Skin of body (tissue), 2 donors: ENCODE data around the gene DERA. TPM values are rescaled to one million over a fixed set of nuclear protein-coding genes. Genes with fewer than 3 reads are reported as not detected.
"Not testable (repeated sequence)": the region's sequence is repeated elsewhere in the genome, so short reads cannot be mapped to it uniquely, and the experiment has no call there.

Source experiments
- DNase-seq: peaks from one replicate; lab custom pipeline; 2025; lab: John Stamatoyannopoulos, UW
- total RNA-seq: library from RNA; depleted of rRNA; stranded (reverse); fragments of >200 nt; gene quantifications from one replicate; pipeline ENCODE4 v1.2.3, GENCODE V29; 2014

DERA gene
- total RNA-seq, 1 donor from 2014 or later = 33.8 TPM

DNA sequence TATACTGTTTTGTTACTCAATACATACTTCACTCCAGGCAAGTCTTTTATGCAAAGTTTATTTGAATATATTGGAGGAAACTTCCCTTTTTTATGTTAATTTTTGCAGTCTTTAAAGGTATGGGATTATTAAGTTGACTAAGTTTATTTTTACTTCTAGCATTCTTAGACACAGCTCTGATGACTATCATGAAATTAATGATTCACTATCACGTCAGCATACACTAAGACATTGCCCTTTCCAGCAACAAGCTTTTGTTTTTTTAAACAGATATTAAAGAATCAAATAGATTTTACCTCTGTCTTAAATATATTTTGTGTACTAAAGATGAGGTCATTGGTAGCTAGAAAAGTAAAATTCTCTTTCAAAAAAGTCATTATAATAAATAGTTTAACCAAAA lies 52.1 kb downstream of the DERA start:
- no peak for DNase-seq

DNA sequence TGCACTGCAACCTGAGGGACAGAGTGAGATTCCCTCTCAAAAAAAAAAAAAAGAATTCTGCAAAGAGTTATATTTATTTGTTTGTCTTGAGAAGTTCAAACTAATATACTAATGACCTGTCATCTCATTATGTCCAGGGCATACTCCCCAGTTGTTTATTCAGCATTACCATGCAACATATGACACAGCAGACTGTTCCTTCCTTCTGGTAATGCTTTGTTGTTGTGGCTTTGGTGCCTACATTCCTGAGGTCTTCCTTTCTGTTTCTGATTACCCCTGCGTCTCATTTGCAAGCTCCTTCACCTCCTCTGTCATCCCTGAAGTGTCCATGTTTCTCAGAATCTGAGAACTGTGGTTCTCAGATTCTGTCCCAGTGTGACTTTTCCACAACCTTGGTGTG lies 55.3 kb downstream of the DERA start:
- no peak for DNase-seq

DNA sequence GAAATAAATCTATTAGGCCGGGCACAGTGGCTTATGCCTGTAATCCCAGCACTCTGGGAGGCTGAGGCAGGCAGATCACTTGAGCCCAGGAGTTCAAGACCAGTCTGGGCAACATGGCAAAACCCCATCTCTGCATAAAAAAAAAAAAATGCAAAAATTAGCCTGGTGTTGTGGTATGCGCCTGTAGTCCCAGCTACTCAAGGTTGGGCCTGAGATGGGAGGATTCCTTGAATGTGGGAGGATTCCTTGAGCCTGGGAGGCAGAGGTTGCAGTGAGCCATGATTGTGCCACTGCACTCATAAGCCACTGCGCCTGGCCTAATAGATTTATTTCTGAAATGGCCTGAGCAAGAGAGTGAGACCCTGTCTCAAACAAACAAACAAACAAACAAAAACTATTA lies 55.9 kb downstream of the DERA start:
- DNase-seq = not testable (repeated sequence)

DNA sequence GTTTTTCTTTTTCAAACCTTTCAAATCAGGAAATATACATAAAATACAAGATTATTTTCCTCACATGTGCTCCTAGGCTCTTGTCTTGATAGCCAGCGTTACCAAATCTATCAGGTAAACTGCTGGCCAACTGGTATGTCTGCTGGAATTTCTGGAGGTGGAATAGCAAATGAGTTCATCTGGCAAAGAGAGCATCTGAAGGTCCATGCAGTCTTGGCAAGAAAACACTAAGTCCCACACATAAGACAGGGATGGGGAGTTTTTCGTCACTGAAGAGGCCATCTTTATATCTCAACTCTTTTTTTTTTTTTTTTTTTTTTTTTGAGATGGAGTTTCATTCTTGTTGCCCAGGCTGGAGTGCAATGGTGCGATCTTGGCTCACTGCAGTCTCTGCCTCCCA lies 60.1 kb downstream of the DERA start:
- DNase-seq = no peak

DNA sequence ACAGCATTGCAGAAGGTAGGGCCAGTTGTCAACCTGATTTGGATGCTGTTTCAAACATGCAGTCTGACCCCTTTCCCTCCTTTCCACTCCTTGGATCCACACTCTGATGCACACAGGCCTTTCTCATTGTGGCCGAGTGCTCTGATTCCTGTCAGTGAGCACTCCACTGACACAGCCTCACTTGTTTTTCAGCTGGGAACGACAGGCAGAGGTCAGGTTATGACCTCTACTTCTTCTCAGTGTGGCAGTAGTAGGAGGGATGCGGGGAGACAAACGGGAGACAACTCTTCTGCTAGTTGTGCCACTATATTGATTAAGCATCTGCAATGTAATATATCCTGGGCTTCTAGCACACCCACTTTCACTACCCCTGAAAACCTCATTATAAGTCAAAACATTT lies 61.8 kb downstream of the DERA start:
- no peak for DNase-seq

DNA sequence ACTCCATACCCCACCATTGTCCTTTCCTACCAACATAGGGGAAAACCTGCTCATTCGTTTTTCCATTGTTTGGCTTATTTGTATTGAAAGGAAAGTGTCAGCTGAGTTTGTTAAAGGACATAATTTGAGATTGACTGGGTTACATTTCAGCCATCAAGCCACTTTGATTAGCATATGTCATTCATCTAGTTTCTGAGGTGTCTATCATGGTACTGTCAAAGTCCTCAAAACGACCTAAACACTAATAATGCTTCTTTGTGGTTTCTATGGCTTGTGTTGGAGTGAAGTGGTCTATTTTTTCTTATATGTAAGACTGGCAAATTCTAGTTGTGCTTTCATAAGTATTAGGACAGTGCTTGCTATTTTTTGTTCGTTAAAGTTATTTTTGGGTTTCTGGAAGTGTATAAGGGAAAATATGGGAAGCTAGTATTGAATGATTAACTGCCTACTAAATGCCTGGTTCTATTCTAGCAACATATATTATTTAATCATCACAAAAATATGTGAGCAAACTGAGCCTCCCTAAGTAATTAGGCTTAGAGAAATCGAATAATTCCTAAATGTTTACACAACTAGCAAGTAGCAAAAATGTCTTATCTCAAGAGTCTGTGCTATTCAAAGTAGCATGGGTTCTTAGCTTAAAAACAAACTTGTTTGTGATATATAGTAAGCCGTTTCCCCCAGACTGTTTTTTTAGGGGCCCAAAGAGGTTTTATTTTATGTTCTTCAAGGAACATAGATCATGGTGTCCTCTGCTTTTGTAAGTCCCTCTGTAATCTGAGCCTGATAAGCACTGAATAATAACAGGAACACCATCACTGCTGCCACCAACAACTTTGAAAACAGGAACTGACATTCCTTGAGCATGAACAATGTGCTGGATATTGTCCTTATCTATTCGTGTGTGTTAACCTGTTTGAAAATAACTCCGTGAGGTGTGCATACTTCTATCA lies 67.1 kb downstream of the DERA start:
- no peak for DNase-seq

DNA sequence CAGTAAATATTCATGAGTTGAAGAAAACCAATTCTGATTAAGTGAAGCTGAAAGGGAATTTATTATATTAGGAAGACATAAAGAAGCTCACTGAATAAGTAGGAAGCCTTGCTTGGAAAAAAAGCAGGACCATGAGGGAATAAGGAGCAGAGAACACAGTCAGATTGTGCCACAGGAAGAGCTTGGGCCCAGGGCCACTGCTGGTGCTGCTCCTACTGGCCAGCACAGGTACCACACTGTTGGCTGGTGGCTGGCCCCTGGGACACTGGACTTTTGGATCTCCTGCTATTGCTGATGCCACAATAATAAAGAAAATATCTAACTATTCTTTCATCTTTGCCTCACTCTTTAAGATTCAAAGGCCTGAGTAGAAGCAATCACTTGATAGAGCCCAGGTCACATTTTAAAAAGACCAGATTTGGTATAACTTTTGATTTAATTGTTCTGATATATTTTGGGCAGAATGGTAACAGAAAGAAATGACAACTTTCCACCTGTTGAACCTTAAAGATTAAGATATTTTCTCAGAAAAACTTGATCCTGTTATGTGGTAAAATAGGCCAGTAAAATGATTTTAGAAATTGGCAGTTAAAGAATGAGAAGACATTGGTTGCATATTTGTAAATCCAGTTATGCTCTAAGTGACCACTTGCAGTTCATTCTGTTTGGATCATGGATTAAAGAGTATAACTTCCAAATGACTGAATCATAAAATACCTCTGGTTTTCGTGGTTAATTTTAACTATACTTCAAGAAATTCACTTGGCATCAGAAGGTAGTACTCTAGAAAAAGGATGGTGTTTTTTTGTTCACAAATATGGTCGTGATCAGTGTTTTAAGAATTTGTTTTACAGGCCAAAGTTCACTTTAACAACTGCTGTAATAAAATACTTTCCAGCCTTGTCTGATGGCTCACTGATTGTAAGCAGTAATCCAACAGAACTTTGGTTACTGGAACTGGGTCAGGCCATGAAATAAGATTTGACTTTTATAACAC lies 68.3 kb downstream of the DERA start:
- DNase-seq = no peak

DNA sequence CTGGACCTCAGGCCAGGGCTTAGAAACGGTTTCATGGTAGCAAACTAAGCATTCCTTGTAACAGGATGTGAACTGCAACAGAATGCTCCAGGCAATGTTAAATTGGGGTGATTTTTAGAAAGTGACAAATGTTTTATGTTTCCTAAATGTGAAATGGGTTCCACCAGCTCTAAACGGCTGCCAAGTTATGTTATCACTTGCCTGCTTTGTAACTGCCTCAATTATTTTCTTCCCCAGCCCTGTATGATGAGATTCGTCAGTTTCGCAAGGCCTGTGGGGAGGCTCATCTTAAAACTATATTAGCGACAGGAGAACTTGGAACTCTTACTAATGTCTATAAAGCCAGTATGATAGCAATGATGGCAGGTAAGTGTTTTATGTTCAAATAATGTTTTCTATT lies 70.9 kb downstream of the DERA start:
- no peak for DNase-seq

DNA sequence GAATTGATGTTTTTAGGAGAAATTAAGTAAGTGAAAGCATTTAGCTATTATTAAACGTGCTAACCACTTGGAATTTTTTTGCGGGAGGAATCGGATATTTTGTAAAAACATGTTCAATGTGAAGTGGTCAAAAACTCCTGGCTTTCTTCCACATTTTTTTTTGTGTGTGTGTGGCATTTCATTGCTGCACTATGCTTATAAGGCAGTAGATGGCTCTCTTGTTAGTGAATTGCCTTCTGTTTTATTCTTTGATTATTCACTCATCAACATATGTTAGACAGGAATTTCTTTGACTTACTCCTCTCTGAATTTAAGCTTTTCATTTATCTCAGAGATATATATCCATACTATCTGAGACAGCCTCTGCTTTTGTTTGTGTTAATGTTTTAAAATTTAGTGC lies 71.3 kb downstream of the DERA start:
- peak; percentile 23 for DNase-seq

DNA sequence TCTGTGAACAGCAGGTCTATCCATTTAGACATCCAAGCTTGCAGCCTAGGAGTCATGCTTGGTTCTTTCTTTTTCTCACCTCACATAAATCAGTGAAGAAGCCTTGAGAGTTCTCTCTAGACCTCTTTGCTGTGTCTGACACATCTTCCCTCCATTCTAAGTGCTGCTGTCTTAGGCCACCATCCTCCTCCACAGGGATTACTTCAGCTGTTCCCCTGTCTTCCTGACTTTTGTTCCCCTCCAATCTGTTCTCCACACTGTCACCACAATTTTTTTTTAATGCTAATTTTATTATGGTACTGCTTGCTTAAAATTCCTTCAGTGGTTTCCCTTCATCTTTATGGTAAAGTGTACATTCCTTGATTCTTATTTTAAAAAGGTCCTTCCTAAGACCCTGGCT lies 71.8 kb downstream of the DERA start:
- DNase-seq = no peak

DNA sequence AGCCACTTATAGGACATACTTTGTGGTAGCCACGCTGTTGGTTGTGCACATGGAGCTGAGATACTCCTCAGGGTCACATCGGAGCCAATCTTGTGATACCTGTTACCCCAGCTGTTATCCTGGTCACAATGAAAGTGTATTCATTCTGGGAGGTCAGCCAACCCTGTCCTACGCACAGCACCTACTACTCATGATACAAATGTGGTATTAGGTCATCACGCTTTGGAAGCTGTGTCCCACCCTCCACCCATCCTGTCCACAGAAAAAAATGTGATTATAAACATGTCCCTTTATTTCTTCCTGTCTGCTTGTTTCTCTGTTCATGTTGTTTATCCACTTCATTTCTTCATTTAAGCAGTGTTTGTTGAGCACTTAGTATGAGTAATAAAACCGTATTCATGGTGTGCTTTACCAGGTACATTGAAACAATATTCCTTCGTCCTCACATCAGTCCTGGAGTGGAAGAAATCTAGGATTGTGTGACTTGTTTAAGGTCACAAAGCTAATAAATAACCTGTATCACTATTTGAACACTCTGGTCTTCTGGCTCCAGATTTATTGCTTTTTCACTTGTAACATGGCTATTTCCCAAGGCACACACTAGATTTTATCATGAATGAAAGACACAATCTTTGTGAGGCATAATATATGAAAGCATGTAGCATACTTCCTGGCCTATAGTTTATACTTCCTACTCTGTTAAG lies 73.1 kb downstream of the DERA start:
- no peak for DNase-seq

DNA sequence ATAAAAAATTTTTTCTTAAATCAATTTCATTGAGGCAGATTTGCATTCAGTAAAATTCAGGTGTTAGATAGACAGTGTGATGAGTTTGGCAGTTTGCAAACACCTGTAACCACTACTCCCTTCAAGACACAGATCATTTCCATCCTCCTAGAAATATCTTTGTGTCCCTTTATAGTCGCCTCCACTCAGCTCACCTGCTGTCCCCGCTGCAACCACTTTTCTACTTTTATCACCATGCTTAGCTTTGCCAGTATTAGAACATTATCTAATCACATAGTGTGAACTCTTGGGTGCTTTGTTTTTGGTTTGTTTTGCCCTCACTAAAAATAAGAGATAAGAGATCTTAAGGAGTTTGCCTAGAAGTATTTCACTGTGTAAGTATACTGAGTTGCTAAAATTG lies 73.8 kb downstream of the DERA start:
- DNase-seq = no peak

DNA sequence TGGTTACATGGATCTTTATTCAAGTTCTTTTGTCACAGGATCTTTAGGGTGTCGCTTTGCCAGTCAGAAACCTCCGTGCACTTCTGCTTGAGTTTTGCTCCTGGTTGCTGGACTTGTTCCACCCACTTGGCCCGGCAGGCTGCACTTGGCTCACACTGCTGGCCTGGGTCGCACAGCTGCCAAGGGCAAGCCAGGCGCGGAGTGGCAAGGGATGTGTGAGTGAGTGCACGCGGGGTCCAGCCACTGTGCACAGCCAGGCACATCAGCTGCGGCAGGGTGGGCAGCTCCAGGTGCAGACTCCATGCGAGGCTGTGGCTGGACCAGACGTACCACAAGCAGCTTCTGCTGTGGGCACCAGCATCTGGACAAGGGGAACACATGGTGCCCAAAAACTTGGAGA lies 76.6 kb downstream of the DERA start:
- no peak for DNase-seq

DNA sequence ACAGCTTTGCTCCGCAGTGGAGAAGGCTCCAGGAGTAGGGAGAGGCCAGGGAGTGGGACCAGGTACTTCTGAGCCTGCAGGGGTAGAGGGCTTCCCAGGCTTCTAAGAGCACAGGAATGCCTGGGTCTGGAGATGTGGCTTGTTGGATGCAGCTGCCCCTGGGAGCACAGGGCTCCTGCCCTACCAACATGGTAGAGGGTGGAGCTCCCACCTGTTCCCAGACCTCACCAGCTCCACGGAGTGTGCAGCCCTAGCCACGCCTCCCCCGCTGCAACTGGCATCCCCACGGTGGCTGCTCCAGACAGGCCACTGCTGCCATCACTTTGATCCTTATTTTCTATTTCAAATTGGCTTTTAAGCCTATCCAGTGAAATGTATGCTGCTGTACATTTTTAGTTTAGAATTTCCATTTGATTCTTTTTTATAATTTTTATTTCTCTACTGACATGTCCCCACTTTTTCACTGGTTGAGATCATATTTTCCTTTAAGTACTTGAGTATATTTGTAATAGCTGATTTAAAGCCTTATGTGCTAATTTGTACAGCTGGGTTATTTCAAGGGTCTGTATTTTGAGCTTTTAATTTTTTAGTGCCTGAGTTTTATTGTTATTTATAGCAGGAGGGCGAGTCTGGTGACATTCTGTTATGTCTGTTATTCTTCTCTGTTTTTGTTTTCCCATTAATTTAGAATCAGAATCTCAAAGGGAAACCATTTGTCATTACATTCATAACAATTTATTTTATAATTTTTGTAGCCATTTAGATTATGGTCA lies 78.0 kb downstream of the DERA start:
- DNase-seq = no peak

DNA sequence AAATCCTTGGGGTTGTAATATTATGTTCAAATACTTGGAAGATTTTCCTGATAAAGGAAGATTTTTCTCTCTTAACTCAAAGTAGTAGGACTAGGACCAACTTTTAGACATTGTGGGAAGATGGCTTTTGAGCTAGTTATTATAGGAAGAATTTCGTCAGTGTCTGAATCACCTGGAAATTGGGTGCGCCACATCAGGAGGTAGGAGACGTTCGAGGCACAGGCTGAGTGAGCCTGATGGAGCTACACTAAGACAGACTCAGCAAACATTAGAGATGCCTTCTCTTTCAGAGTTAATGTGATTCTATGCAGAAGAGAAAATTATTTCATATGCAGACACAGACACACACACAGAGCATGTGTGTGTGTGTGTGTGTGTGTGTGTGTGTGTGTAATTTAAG lies 84.7 kb downstream of the DERA start:
- DNase-seq = no peak

DNA sequence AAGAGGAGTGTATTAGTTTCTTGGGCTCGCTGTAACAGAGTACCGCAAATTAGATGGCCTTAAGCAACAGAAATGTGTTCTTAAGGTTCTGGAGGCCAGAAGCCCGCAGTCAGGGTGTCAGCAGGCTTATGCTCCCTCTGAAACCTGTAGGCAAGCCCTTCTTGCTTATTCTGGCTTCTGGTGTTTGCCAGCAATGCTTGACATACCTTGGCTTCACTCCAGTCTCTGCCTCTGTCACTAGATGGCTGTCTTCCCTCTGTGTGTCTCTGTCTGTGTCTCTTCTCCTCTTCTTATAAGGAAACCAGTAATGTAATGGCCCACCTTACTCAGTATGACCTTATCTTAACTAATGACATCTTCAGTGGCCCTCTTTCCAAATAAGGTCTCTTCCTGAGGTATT lies 85.1 kb downstream of the DERA start:
- DNase-seq = no peak

DNA sequence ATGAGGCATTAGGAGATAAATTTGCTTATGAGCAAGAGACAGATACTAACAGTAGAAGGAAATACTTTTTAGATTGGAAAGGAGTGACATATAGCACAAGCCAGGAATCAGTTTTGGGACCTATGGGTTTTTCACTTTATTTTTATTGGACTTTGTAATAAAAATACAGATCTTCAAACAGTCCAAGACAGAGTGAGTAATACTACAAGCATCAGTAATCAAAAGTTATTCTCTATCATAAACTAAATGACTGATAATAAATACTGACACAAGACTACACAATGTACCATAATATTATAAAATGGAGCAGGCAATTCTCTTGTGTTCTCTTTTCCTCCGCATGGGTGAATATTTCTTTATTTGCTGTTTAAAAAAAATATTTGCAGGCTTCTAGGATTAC lies 85.8 kb downstream of the DERA start:
- no peak for DNase-seq

DNA sequence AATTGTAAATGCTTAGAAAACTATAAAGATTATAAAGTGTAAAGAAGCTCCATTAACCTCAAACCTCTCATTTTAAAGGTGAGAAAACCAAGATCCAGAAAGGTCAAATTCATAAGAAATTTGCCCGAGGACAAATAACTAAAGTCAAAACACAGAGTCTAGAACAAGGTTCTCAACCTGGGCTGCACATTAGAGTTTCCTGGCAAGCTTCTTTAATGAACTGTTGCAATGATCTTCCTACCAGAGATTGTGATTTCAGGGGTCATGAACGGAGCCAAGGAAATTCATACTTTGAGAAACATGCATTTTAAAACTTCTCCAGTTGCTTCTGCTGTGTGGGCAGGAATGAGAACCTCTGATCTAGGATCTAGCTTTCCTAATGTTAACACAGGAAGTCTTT lies 86.8 kb downstream of the DERA start:
- no peak for DNase-seq

DNA sequence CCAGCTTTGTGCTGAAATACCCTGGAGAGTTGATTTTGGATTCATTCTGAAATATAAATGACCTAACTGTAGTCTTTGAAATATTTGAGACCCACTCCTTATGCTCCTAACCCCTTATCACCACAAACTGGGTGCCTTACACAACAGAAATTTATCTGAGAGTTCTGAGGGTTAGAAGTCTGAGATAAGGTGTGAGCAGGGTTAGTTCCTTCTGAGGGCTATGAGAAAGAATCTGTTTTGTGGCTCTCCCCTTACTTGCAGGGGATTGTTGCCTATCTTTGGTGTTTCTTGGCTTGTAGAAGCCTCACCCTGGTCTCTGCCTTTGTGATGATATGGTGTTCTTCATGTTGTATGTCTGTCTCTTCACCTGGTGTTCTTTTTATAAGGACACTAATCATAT lies 91.7 kb downstream of the DERA start:
- no peak for DNase-seq

DNA sequence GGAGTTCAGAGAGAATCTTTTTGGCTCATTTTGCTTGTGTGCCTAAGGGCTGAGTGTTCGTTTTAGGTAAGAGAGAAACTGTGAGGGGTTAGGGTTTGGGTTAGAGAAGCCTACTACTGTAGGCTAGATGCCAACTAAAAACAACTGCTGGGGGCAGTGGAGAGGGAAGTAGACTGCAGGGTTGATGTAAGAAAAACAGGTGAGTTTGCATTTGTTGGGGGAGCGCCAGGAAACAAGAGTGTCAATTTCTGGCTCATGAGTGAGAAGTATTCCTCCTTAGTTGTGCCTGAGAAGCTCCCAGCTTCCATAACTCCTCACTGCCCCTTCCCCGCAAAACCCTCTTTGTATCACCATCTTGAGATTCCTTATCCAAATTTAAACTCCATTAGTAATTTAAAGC lies 92.3 kb downstream of the DERA start:
- DNase-seq = no peak

DNA sequence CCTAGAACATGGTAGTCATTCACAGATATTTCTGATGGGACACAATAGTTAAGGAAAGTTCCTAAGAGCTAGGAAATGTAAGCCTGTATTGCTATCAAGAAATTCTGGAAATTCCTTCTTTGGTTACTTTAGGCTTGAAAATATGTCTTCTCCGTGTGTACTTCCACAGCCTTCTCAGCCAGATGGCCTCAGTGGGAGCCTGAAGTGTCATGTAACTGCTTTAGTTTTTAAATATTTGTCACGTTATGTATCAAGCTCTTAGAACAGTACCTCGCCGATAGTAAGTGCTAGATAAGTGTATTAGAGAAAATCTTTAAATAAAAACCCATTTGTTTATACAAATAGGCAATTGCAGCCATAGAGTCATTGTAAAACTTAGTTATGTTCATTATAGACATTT lies 95.6 kb downstream of the DERA start:
- no peak for DNase-seq
